ENCODE measurements around the gene DCBLD2.

Gene DCBLD2

GRCh38 chr3:98829246-98829832 lies 72.2 kb downstream of the DCBLD2 start:
- no peak for DNase-seq (ENCODE audit: low read depth)

GRCh38 chr3:98827221-98827920 lies 74.1 kb downstream of the DCBLD2 start:
- DNase-seq (ENCODE audit: low read depth) = no peak

- DNase-seq (ENCODE audit: low read depth) = no peak
These were observed 75.4 kb downstream of the DCBLD2 start for GRCh38 chr3:98826126-98826525.

- DNase-seq (ENCODE audit: low read depth) = no peak
These were observed 77.2 kb downstream of the DCBLD2 start for GRCh38 chr3:98824256-98824655.

- DNase-seq (ENCODE audit: low read depth) = no peak
These were observed 77.7 kb downstream of the DCBLD2 start for GRCh38 chr3:98823791-98824190.

GRCh38 chr3:98821063-98821462 lies 80.4 kb downstream of the DCBLD2 start:
- no peak for DNase-seq (ENCODE audit: low read depth)

- no peak for DNase-seq (ENCODE audit: low read depth)
These were observed 83.9 kb downstream of the DCBLD2 start for GRCh38 chr3:98817547-98818041.

- DNase-seq (ENCODE audit: low read depth) = no peak
These were observed 86.6 kb downstream of the DCBLD2 start for GRCh38 chr3:98814817-98815420.

GRCh38 chr3:98812851-98813374 lies 88.6 kb downstream of the DCBLD2 start:
- DNase-seq (ENCODE audit: low read depth) = no peak

- no peak for DNase-seq (ENCODE audit: low read depth)
These were observed 90.4 kb downstream of the DCBLD2 start for GRCh38 chr3:98811048-98811447.

- DNase-seq (ENCODE audit: low read depth) = no peak
These were observed 91.9 kb downstream of the DCBLD2 start for GRCh38 chr3:98809557-98809956.

GRCh38 chr3:98808071-98808470 lies 93.4 kb downstream of the DCBLD2 start:
- no peak for DNase-seq (ENCODE audit: low read depth)

- no peak for DNase-seq (ENCODE audit: low read depth)
These were observed 93.9 kb downstream of the DCBLD2 start for GRCh38 chr3:98807561-98807960.

GRCh38 chr3:98807011-98807410 lies 94.5 kb downstream of the DCBLD2 start:
- DNase-seq (ENCODE audit: low read depth) = no peak

- no peak for DNase-seq (ENCODE audit: low read depth)
These were observed 95.0 kb downstream of the DCBLD2 start for GRCh38 chr3:98806521-98806920.

- DNase-seq (ENCODE audit: low read depth) = no peak
These were observed 95.9 kb downstream of the DCBLD2 start for GRCh38 chr3:98805571-98805970.

- DNase-seq (ENCODE audit: low read depth) = no peak
These were observed 100.3 kb downstream of the DCBLD2 start for GRCh38 chr3:98801043-98801747.

GRCh38 chr3:98800401-98800800 lies 101.1 kb downstream of the DCBLD2 start:
- DNase-seq (ENCODE audit: low read depth) = no peak

GRCh38 chr3:98799479-98799878 lies 102.0 kb downstream of the DCBLD2 start:
- no peak for DNase-seq (ENCODE audit: low read depth)

- no peak for DNase-seq (ENCODE audit: low read depth)
These were observed 102.7 kb downstream of the DCBLD2 start for GRCh38 chr3:98798820-98799219.

GRCh38 chr3:98797905-98798304 lies 103.6 kb downstream of the DCBLD2 start:
- DNase-seq (ENCODE audit: low read depth) = no peak

GRCh38 chr3:98796334-98796733 lies 105.2 kb downstream of the DCBLD2 start:
- DNase-seq (ENCODE audit: low read depth) = no peak

- no peak for DNase-seq (ENCODE audit: low read depth)
These were observed 107.5 kb downstream of the DCBLD2 start for GRCh38 chr3:98793971-98794370.
